Spleen (tissue), 11 donors: ENCODE data around the gene PPP2R1B. TPM values are rescaled to one million over a fixed set of nuclear protein-coding genes. Genes with fewer than 3 reads are reported as not detected.

Experiments used
- DNase-seq: peaks from one replicate; pipeline ENCODE4 v3.0.0-alpha.2; 2020
- H3K27ac ChIP-seq, 8 donors: fragments of 200-600 bp; sonication (generic) in 7 of 8; 1 replicate in 4 of 8; 2 replicates in 4 of 8; pipeline versions ENCODE4 v1.5.0 to v1.8.0; 2016 to 2021; ENCODE audit warnings: inconsistent platforms in 4 of 8, mild to moderate bottlenecking in 4 of 8, moderate library complexity in 1 of 8
- H3K27me3 ChIP-seq, 7 donors: fragments of 200-600 bp; sonication (generic) in 6 of 7; replicated peaks in 1 of 7; 1 replicate in 4 of 7; 2 replicates in 3 of 7; pipeline versions ENCODE4 v1.5.0 to v1.8.0; 2016 to 2021; ENCODE audit warnings: inconsistent platforms in 3 of 7, mild to moderate bottlenecking in 1 of 7
- H3K36me3 ChIP-seq, 6 donors: fragments of 200-600 bp; sonication (generic) in 5 of 6; 1 replicate in 4 of 6; 2 replicates in 2 of 6; pipeline versions ENCODE4 v1.5.0 to v1.8.0; 2016 to 2021; ENCODE audit warnings: inconsistent platforms in 2 of 6
- H3K4me1 ChIP-seq, 6 donors: fragments of 200-600 bp; sonication (generic) in 5 of 6; 1 replicate in 3 of 6; 2 replicates in 3 of 6; pipeline versions ENCODE4 v1.5.0 to v1.8.0; 2016 to 2021; ENCODE audit warnings: inconsistent platforms in 3 of 6
- H3K4me3 ChIP-seq, 8 donors: fragments of 200-600 bp; sonication (generic) in 7 of 8; 1 replicate in 4 of 8; 2 replicates in 4 of 8; pipeline versions ENCODE4 v1.5.0 to v1.8.0; 2016 to 2021; ENCODE audit warnings: inconsistent platforms in 4 of 8, mild to moderate bottlenecking in 4 of 8, moderate library complexity in 2 of 8
- H3K9me3 ChIP-seq, 8 donors: fragments of 200-600 bp; sonication (generic) in 7 of 8; 1 replicate in 4 of 8; 2 replicates in 4 of 8; pipeline versions ENCODE4 v1.5.0 to v1.8.0; 2016 to 2021; ENCODE audit warnings: inconsistent platforms in 4 of 8
- POLR2A ChIP-seq, 3 donors: fragments of 450-650 bp; IDR thresholded peaks; one replicate each; pipeline ENCODE4 v1.5.1; 2017; ENCODE audit warnings: antibody characterized with exemption in 3 of 3, mild to moderate bottlenecking in 1 of 3
- POLR2AphosphoS5 ChIP-seq, 3 donors: sonication (generic); formaldehyde crosslinking; IDR thresholded peaks; one replicate each; pipeline ENCODE4 v1.5.1; 2017; ENCODE audit warnings: antibody characterized with exemption in 3 of 3
- WGBS, 5 donors: extraction: QIAGEN DNeasy Blood & Tissue Kit in 3 of 5; methylation state at CpG; one replicate each; pipeline versions ENCODE4 v1.1.5 to v1.1.7; 2013 to 2018; 5-methylcytosine and 5-hydroxymethylcytosine counted together
- intact Hi-C: fragments of 100-400 bp; cut with DNase I; formaldehyde crosslinking; loops from one replicate; pipeline ENCODE4 v1.15.0; 2023; ENCODE audit warnings: low total_unique reads
- polyA plus RNA-seq, 3 donors: library from polyadenylated mRNA; stranded (reverse); fragments of 200-250 nt; gene quantifications; one replicate each; pipeline ENCODE4 v1.2.1, GENCODE V29; 2013
- total RNA-seq, 7 donors: library from RNA; depleted of rRNA in 3 of 7; stranded (reverse); fragments of >200 nt in 3 of 7; fragmentation: NEBNext Ultra II Directional in 4 of 7; extraction: Animal tissue kit (Norgen Biotek cat#: 25700) in 4 of 7; gene quantifications; one replicate each; pipeline versions ENCODE4 v1.1.0 to v1.2.1, GENCODE V29; 2016 to 2021
- TF ChIP-seq, protein P1 (sequence below), 11 experiments: fragments of 200-600 bp in 7 of 11; fragments of 450-650 bp in 4 of 11; sonication (generic) in 4 of 11; IDR thresholded peaks in 8 of 11; conservative IDR thresholded peaks in 3 of 11; 1 replicate in 7 of 11; 2 replicates in 4 of 11; pipeline versions ENCODE4 v1.4.0 to v1.8.0; 2016 to 2021; ENCODE audit warnings: antibody characterized with exemption in 11 of 11, inconsistent platforms in 4 of 11, mild to moderate bottlenecking in 1 of 11
- donor health status: healthy with polysubstance abuse.
- donor health status: DM: no; HTN: no; CAD: no; lungs with moderate emphysema.
- donor health status: DM: no; HTN: no; CAD: no.
- donor health status: Bipolar disorder and iron deficiency.
- donor health status: healthy.
- donor health status: DM: no; HTN: no; CAD: no.
- donor health status: DM: yes; HTN: yes; CAD: no.

PPP2R1B gene
- total and polyA plus RNA-seq, 10 donors, result 4.0 to 30.3 (median 22.9) TPM

DNA sequence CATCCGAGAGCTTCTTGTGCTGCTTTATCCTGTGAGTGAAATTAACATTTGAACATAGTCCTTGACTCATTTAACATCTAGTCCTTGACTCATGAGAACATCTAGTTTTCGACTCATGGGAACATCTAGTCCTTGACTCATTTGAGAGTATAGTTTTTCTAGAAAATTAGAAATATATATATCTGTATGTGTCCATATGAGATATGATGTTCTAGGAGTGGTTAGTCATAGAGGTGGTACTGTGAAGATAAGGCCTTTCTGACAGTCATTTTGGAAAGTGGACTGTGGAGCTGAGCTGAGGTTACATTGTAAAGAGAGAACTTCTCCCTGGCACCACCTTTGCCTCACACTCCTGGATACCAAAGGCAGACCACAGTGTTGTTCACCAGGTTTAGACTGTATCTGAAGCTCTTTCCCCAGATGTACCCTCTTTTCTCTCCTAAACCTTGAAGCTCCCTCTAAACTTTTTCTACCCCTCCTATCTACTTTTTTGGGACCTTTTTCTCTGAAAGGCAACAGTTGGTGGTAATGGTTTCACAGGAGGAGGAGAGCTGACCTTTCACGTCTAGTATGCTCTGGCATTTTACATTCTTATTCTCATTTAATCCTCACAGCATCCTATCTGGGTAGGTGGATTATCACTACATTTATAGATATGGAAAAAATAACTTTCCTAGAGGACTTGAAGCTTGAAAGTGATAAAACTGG is 67.2 kb downstream of the PPP2R1B start:
- Histone ChIP-seq H3K9me3 (no peaks in the 10 kb centered on the region), H3K4me1 (peaks cover 0 to 17% (median 2%) of the 10 kb centered on the region in 6 donors), H3K27ac (no peak overlapping the region), H3K27me3 (no peaks in the 10 kb centered on the region), H3K36me3 (peaks cover 0 to 43% (median 11%) of the 10 kb centered on the region in 6 donors), H3K4me3 (no peak overlapping the region)
- DNase-seq, result no peak
- TF ChIP-seq POLR2AphosphoS5 (IDR thresholded peaks at IDR 0.05) (no peak), POLR2A (IDR thresholded peaks at IDR 0.05) (no peak)
- TF ChIP-seq, protein P1, sequence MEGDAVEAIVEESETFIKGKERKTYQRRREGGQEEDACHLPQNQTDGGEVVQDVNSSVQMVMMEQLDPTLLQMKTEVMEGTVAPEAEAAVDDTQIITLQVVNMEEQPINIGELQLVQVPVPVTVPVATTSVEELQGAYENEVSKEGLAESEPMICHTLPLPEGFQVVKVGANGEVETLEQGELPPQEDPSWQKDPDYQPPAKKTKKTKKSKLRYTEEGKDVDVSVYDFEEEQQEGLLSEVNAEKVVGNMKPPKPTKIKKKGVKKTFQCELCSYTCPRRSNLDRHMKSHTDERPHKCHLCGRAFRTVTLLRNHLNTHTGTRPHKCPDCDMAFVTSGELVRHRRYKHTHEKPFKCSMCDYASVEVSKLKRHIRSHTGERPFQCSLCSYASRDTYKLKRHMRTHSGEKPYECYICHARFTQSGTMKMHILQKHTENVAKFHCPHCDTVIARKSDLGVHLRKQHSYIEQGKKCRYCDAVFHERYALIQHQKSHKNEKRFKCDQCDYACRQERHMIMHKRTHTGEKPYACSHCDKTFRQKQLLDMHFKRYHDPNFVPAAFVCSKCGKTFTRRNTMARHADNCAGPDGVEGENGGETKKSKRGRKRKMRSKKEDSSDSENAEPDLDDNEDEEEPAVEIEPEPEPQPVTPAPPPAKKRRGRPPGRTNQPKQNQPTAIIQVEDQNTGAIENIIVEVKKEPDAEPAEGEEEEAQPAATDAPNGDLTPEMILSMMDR (IDR thresholded peaks at IDR 0.05 in 8 of 11, conservative IDR thresholded peaks at IDR 0.05 in 3 of 11), result no peak
- WGBS, 5 donors, result 89 to 98% (median 93%) methylated on average over 3 of the region's 3 CpGs
- intact Hi-C loops, result no loop called here

- DNase-seq, result no peak
- H3K27me3 ChIP-seq, result no peaks in the 10 kb centered on the region
- H3K4me1 ChIP-seq, result peaks cover 0 to 21% (median 3%) of the 10 kb centered on the region in 6 donors
- WGBS, 5 donors, result 55 to 78% (median 68%) methylated on average over 1 of the region's 1 CpG
- peaks cover 0 to 32% (median under 1%) of the 10 kb centered on the region in 6 donors for H3K36me3 ChIP-seq
- TF ChIP-seq, protein P1 (IDR thresholded peaks at IDR 0.05 in 8 of 11, conservative IDR thresholded peaks at IDR 0.05 in 3 of 11), result no peak
- TF ChIP-seq POLR2A (IDR thresholded peaks at IDR 0.05) (no peak), POLR2AphosphoS5 (IDR thresholded peaks at IDR 0.05) (no peak)
- intact Hi-C loops, result no loop called here
- H3K27ac ChIP-seq, result no peak overlapping the region
- H3K4me3 ChIP-seq, result no peak overlapping the region
- no peaks in the 10 kb centered on the region for H3K9me3 ChIP-seq
Measured at GRCh38 chr11:111697933-111698371, 68.2 kb downstream of the PPP2R1B start.

- peaks cover 0 to 21% (median 3%) of the 10 kb centered on the region in 6 donors for H3K4me1 ChIP-seq
- H3K4me3 ChIP-seq, result no peak overlapping the region
- peaks cover 0 to 24% (median 0%) of the 10 kb centered on the region in 6 donors for H3K36me3 ChIP-seq
- no peak overlapping the region for H3K27ac ChIP-seq
- intact Hi-C loops, result no loop called here
- TF ChIP-seq, protein P1 (IDR thresholded peaks at IDR 0.05 in 8 of 11, conservative IDR thresholded peaks at IDR 0.05 in 3 of 11), result no peak
- TF ChIP-seq POLR2A (IDR thresholded peaks at IDR 0.05) (no peak), POLR2AphosphoS5 (IDR thresholded peaks at IDR 0.05) (no peak)
- no peaks in the 10 kb centered on the region for H3K9me3 ChIP-seq
- DNase-seq, result no peak
- 72 to 91% (median 89%) methylated on average over 1 of the region's 1 CpG for WGBS, 5 donors
- H3K27me3 ChIP-seq, result no peaks in the 10 kb centered on the region
Measured at GRCh38 chr11:111696556-111696955, 69.6 kb downstream of the PPP2R1B start.

DNA sequence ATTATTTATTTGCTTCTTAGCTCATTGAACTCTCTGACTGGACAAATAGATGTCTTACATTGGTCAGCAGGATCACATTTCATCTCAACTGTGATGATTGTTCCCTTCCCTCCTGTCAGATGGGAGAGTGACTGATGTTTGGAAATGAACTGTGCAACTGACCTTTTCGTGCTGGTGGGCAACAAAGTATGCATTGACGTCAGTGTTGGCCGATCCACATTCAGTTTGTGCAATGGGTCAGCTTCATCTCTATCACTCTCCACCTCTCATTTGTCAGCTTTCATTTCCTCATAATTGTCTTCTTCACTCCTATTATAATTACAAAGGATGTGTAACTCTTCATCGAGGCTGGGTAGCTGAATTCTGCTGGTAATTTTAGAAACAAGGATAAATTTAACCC is 71.3 kb downstream of the PPP2R1B start:
- Histone ChIP-seq H3K9me3 (no peaks in the 10 kb centered on the region), H3K4me1 (peaks cover 0 to 21% (median 3%) of the 10 kb centered on the region in 6 donors), H3K4me3 (no peak overlapping the region), H3K36me3 (peaks cover 0 to 28% (median 0%) of the 10 kb centered on the region in 6 donors), H3K27me3 (no peaks in the 10 kb centered on the region), H3K27ac (peak overlapping the region in 2 of 8 donors; percentile 34 to 46)
- 58 to 69% (median 68%) methylated on average over 4 of the region's 4 CpGs for WGBS, 5 donors
- intact Hi-C loops, result no loop called here
- DNase-seq, result no peak
- TF ChIP-seq POLR2AphosphoS5 (IDR thresholded peaks at IDR 0.05), result peak in 1 of 3 donors; percentile 83
- TF ChIP-seq, protein P1 (IDR thresholded peaks at IDR 0.05 in 8 of 11, conservative IDR thresholded peaks at IDR 0.05 in 3 of 11), result no peak
